GM23248 (cell line): Measurements from ENCODE around the gene EFHC2.

Experiments
- EZH2 ChIP-seq: fragments of 200-600 bp; sonication (generic); IDR thresholded peaks from 2 replicates; pipeline ENCODE4 v1.6.1; 2018; ENCODE audit warnings: antibody characterized with exemption, mild to moderate bottlenecking; ENCODE audit not compliant: insufficient read depth, poor library complexity, severe bottlenecking
- EZH2phosphoT487 ChIP-seq: fragments of 200-600 bp; sonication (generic); IDR thresholded peaks from 2 replicates; pipeline ENCODE4 v1.6.1; 2018; ENCODE audit warnings: antibody characterized with exemption, moderate library complexity, mild to moderate bottlenecking, low read depth; ENCODE audit not compliant: insufficient read depth

- TF ChIP-seq EZH2 (no peak), EZH2phosphoT487 (no peak)
Observed at GRCh38 chrX:44183329-44183728, 160.1 kb downstream of the EFHC2 start.
